Sigmoid colon (tissue), 7 donors: ENCODE data around the gene COL25A1. TPM values are rescaled to one million over a fixed set of nuclear protein-coding genes. Genes with fewer than 3 reads are reported as not detected.

Experiments used
- DNase-seq: peaks from one replicate; pipeline ENCODE4 v3.0.0-alpha.2; 2019
- H3K27ac ChIP-seq, 4 donors: fragments of 200-600 bp; sonication (generic); one replicate each; pipeline ENCODE4 v1.5.1; 2016 to 2019; ENCODE audit warnings: mild to moderate bottlenecking in 1 of 4
- H3K27me3 ChIP-seq, 3 donors: fragments of 200-600 bp; sonication (generic); one replicate each; pipeline ENCODE4 v1.5.1; 2019; ENCODE audit warnings: mild to moderate bottlenecking in 1 of 3
- H3K36me3 ChIP-seq, 4 donors: fragments of 200-600 bp; sonication (generic); one replicate each; pipeline ENCODE4 v1.5.1; 2016 to 2019
- H3K4me1 ChIP-seq, 4 donors: fragments of 200-600 bp; sonication (generic); one replicate each; pipeline ENCODE4 v1.5.1; 2017 to 2019
- H3K4me3 ChIP-seq, 4 donors: fragments of 200-600 bp; sonication (generic); one replicate each; pipeline ENCODE4 v1.5.1; 2017 to 2019; ENCODE audit warnings: mild to moderate bottlenecking in 2 of 4, moderate library complexity in 1 of 4
- H3K9me3 ChIP-seq, 4 donors: fragments of 200-600 bp in 3 of 4; sonication (generic) in 3 of 4; one replicate each; pipeline versions ENCODE4 v1.5.1 to v1.6.1; 2013 to 2019
- EP300 ChIP-seq, 4 donors: sonication (generic); formaldehyde crosslinking; IDR thresholded peaks; one replicate each; pipeline ENCODE4 v1.6.1; 2017; ENCODE audit warnings: antibody characterized with exemption in 4 of 4
- POLR2A ChIP-seq, 2 donors: fragments of 450-650 bp; IDR thresholded peaks; one replicate each; pipeline ENCODE4 v1.6.1; 2016; ENCODE audit warnings: antibody characterized with exemption in 2 of 2, mild to moderate bottlenecking in 2 of 2, moderate library complexity in 2 of 2
- POLR2AphosphoS5 ChIP-seq, 4 donors: sonication (generic); formaldehyde crosslinking; IDR thresholded peaks; one replicate each; pipeline ENCODE4 v1.6.1; 2017; ENCODE audit warnings: antibody characterized with exemption in 4 of 4
- WGBS, 2 donors: extraction: QIAGEN DNeasy Blood & Tissue Kit; methylation state at CpG; one replicate each; pipeline ENCODE4 v1.1.7; 2013; 5-methylcytosine and 5-hydroxymethylcytosine counted together
- intact Hi-C: fragments of 100-400 bp; cut with DNase I; formaldehyde crosslinking; loops from one replicate; pipeline ENCODE4 v1.15.1; 2023
- polyA plus RNA-seq, 3 donors: library from polyadenylated mRNA; stranded (reverse); fragments of 200-250 nt; gene quantifications; one replicate each; pipeline ENCODE4 v1.2.3, GENCODE V29; 2013
- total RNA-seq, 4 donors: library from RNA; depleted of rRNA; stranded (reverse); fragments of >200 nt; gene quantifications; one replicate each; pipeline ENCODE4 v1.1.0, GENCODE V29; 2016
- TF ChIP-seq, protein P1 (sequence below), 4 experiments: fragments of 450-650 bp in 3 of 4; fragments of 200-600 bp in 1 of 4; IDR thresholded peaks; one replicate each; pipeline ENCODE4 v1.5.1; 2016 to 2019; ENCODE audit warnings: antibody characterized with exemption in 4 of 4, mild to moderate bottlenecking in 3 of 4, moderate library complexity in 2 of 4
- donor health status: healthy with polysubstance abuse.
- donor health status: Bipolar disorder and iron deficiency.
- donor health status: healthy.

Gene COL25A1
- total and polyA plus RNA-seq, 7 donors = 0.15 to 1.4 (median 0.41) TPM; not detected in 2

DNA sequence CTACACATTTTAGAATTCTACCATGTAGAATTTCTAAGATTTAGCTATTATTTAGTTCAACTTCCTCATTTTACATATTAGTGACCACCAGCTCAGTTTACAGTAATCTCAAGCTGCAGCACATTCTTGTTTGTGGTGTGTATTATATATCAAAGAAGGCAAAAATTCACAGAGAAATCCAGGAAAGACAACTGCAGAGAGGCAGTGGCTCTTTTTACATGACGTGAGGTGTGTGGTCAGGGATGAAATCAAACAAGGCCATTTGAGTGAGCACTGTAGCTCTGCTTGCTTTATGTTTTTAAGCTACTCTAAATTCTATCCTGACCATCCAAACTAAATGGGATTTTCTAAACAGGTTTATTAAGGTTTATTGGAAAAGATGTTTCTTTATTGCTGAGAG lies 71.1 kb downstream of the COL25A1 start:
- Histone ChIP-seq H3K4me3 (no peak overlapping the region), H3K36me3 (no peaks in the 10 kb centered on the region), H3K4me1 (no peaks in the 10 kb centered on the region), H3K27me3 (no peaks in the 10 kb centered on the region), H3K9me3 (no peaks in the 10 kb centered on the region), H3K27ac (no peak overlapping the region)
- TF ChIP-seq EP300 (IDR thresholded peaks at IDR 0.05) (no peak), POLR2A (IDR thresholded peaks at IDR 0.05) (no peak), POLR2AphosphoS5 (IDR thresholded peaks at IDR 0.05) (no peak)
- TF ChIP-seq, protein P1, sequence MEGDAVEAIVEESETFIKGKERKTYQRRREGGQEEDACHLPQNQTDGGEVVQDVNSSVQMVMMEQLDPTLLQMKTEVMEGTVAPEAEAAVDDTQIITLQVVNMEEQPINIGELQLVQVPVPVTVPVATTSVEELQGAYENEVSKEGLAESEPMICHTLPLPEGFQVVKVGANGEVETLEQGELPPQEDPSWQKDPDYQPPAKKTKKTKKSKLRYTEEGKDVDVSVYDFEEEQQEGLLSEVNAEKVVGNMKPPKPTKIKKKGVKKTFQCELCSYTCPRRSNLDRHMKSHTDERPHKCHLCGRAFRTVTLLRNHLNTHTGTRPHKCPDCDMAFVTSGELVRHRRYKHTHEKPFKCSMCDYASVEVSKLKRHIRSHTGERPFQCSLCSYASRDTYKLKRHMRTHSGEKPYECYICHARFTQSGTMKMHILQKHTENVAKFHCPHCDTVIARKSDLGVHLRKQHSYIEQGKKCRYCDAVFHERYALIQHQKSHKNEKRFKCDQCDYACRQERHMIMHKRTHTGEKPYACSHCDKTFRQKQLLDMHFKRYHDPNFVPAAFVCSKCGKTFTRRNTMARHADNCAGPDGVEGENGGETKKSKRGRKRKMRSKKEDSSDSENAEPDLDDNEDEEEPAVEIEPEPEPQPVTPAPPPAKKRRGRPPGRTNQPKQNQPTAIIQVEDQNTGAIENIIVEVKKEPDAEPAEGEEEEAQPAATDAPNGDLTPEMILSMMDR (IDR thresholded peaks at IDR 0.05) = no peak
- no peak for DNase-seq
- WGBS, 2 donors = 86 to 92% methylated on average over 1 of the region's 1 CpG
- intact Hi-C loops = no loop called here

DNA sequence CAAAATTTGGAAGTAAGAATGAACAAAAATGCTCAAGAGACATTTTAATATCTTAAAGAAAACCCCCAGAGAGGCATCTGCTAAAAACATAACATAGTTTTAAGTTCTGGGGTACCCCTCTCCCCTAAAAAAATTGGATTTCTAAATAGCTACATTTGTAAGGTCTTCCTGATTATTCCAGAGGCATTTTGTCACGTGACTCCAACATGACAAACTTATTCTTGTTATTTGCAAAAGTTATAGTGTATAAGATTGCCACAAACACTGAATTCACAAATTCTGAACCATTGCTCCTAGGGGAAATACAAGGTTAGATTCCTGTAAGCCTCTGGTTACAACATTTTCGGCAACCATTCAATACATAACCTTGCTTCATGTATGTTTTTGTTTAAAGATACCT lies 73.4 kb downstream of the COL25A1 start:
- Histone ChIP-seq H3K9me3 (no peaks in the 10 kb centered on the region), H3K27me3 (no peaks in the 10 kb centered on the region), H3K4me3 (no peak overlapping the region), H3K27ac (no peak overlapping the region), H3K4me1 (no peaks in the 10 kb centered on the region), H3K36me3 (no peaks in the 10 kb centered on the region)
- intact Hi-C loops = no loop called here
- DNase-seq = no peak
- WGBS, 2 donors = 77 to 88% methylated on average over 2 of the region's 2 CpGs
- no peak for TF ChIP-seq POLR2A (IDR thresholded peaks at IDR 0.05)

DNA sequence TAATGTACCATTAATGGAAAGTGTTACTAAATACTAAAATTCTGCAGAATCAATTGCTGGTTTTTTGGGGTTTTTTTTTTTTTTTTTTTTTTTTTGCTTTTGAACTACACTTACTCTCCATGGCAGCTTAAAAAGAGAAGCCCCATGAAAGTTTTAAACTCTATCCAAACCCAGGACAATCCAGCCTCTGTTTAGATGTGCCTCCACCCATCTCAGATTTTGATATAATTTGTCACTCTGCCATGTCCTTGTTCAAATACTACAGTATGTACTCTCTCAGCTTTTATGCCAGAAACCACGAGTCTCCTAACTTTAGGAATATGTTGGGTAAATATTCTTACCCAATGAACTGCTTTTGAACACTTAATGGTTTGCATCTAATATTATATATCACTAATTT lies 84.2 kb downstream of the COL25A1 start:
- Histone ChIP-seq H3K27me3 (no peaks in the 10 kb centered on the region), H3K4me3 (no peak overlapping the region), H3K9me3 (no peaks in the 10 kb centered on the region), H3K4me1 (peaks cover 0 to 4% (median 0%) of the 10 kb centered on the region in 4 donors), H3K27ac (no peak overlapping the region), H3K36me3 (no peaks in the 10 kb centered on the region)
- DNase-seq = no peak
- intact Hi-C loops = no loop called here
- WGBS, 2 donors = 5 to 60% methylated on average over 1 of the region's 1 CpG
- TF ChIP-seq, protein P1 (IDR thresholded peaks at IDR 0.05) = no peak
- no peak for TF ChIP-seq EP300 (IDR thresholded peaks at IDR 0.05)
- no peak for TF ChIP-seq POLR2AphosphoS5 (IDR thresholded peaks at IDR 0.05)
- no peak for TF ChIP-seq POLR2A (IDR thresholded peaks at IDR 0.05)

DNA sequence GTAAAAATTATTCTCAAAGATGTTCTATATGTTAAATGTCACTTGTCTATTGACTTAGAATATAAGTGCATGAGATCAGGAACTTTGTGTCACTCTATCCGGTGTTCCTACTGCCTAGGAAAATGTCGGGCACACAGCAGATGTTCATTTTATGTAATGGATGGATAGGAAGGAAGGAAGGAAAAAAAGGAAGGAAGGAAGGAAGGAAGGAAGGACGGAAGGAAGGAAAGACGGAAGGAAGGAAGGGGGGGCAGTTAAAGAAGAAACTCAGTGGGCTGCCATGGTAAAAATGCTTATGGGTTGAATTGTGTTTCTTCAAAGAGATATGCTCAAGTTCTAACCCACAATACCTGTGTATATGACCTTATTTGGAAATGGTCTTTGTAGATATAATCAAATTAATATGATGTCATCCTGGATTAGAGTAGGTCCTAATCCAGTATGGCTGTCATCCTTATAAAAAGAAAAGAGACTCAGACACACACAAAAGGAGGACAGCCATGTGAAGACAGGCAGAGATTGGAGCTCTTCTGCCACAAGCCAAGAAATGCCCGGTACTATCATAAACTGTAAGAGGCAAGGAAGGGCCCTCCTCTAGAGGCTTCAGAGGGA lies 86.3 kb downstream of the COL25A1 start:
- intact Hi-C loops = no loop called here
- Histone ChIP-seq H3K9me3 (no peaks in the 10 kb centered on the region), H3K36me3 (no peaks in the 10 kb centered on the region)

DNA sequence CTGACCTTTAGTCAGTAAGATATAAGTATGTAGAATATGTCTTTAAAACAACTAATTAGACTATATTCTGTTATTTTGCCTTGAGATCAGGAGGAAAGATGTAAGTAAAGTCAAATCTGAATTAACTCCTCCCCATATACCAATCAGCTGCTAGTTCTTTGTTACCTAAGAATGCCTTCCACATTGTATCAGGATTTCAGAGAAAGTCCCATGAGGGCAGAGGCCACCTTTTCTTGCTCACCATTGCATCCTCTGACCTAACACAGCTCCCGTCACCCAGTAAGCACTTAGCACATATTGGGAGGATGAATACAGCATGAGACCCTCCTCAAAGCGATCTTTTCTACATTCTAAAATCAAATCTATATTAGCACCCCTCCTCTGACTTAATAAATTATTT lies 87.0 kb downstream of the COL25A1 start:
- 66 to 88% methylated on average over 2 of the region's 2 CpGs for WGBS, 2 donors
- intact Hi-C loops = no loop called here
- Histone ChIP-seq H3K4me3 (no peak overlapping the region), H3K36me3 (no peaks in the 10 kb centered on the region), H3K27me3 (no peaks in the 10 kb centered on the region), H3K9me3 (no peaks in the 10 kb centered on the region), H3K4me1 (peaks cover 0 to 4% (median 0%) of the 10 kb centered on the region in 4 donors), H3K27ac (no peak overlapping the region)
- TF ChIP-seq EP300 (IDR thresholded peaks at IDR 0.05) = no peak
- TF ChIP-seq POLR2AphosphoS5 (IDR thresholded peaks at IDR 0.05) = no peak
- TF ChIP-seq POLR2A (IDR thresholded peaks at IDR 0.05) = no peak
- TF ChIP-seq, protein P1 (IDR thresholded peaks at IDR 0.05) = no peak
- DNase-seq = no peak

More for the DNA sequence above, 86.3 kb downstream of the COL25A1 start:
- 89% methylated on average over 5 of the region's 5 CpGs for WGBS, 2 donors
- TF ChIP-seq POLR2AphosphoS5 (IDR thresholded peaks at IDR 0.05) = no peak
- TF ChIP-seq POLR2A (IDR thresholded peaks at IDR 0.05) = no peak
- TF ChIP-seq, protein P1 (IDR thresholded peaks at IDR 0.05) = no peak
- TF ChIP-seq EP300 (IDR thresholded peaks at IDR 0.05) = no peak
- DNase-seq = no peak
- Histone ChIP-seq H3K27me3 (no peaks in the 10 kb centered on the region), H3K4me3 (no peak overlapping the region), H3K27ac (no peak overlapping the region), H3K4me1 (peaks cover 0 to 4% (median 0%) of the 10 kb centered on the region in 4 donors)
